A673 (cell line): Measurements from ENCODE around the gene RPAP3. TPM values are rescaled to one million over a fixed set of nuclear protein-coding genes. Genes with fewer than 3 reads are reported as not detected.

Source experiments
- Bru-seq: library from RNA; stranded (reverse); fragments of 400-500 nt; gene quantifications from one replicate; lab custom pipeline; 2021; lab: Mats Ljungman, UMichigan
- BruChase-seq, 2 experiments: library from RNA; stranded (reverse); fragments of 400-500 nt; gene quantifications; one replicate each; lab custom pipeline; 2021; lab: Mats Ljungman, UMichigan
- BruUV-seq: library from RNA; stranded (reverse); fragments of 400-500 nt; replicated peaks from 2 replicates; lab custom pipeline; 2021; lab: Mats Ljungman, UMichigan
- CTCF ChIA-PET: fragments of 300-600 bp; sonication (Branson Sonifier 250); formaldehyde crosslinking; loops from one replicate; lab custom pipeline; 2022; ENCODE audit warnings: antibody characterized with exemption; lab: Charles Lee
- POLR2A ChIA-PET: fragments of 300-600 bp; sonication (Branson Sonifier 250); formaldehyde crosslinking; loops from one replicate; lab custom pipeline; 2022; ENCODE audit warnings: antibody characterized with exemption; ENCODE audit not compliant: low non-redundant PET; lab: Charles Lee
- DNase-seq: peaks from one replicate; pipeline ENCODE4 v3.0.0-alpha.2; 2015; ENCODE audit warnings: low spot score
- H3K27ac ChIP-seq: fragments of 200-600 bp; sonication (generic); 2 replicates; pipeline ENCODE4 v1.5.1; 2016; ENCODE audit warnings: mixed run types, low read depth, mild to moderate bottlenecking, mixed read lengths, antibody characterized with exemption, low read length; ENCODE audit not compliant: poor library complexity, severe bottlenecking
- H3K27me3 ChIP-seq: fragments of 200-600 bp; sonication (generic); replicated peaks from 2 replicates; pipeline ENCODE4 v1.6.1; 2017; ENCODE audit warnings: mixed run types, low read depth, mild to moderate bottlenecking, mixed read lengths, antibody characterized with exemption, low read length; ENCODE audit not compliant: insufficient read depth, poor library complexity
- H3K36me3 ChIP-seq: fragments of 200-600 bp; sonication (generic); 2 replicates; pipeline ENCODE4 v1.6.1; 2016; ENCODE audit warnings: mixed run types, mild to moderate bottlenecking, mixed read lengths, antibody characterized with exemption, low read length; ENCODE audit not compliant: insufficient read depth, poor library complexity, severe bottlenecking
- H3K4me1 ChIP-seq: fragments of 200-600 bp; sonication (generic); 2 replicates; pipeline ENCODE4 v1.6.1; 2017; ENCODE audit warnings: mixed run types, mild to moderate bottlenecking, mixed read lengths, antibody characterized with exemption, low read length; ENCODE audit not compliant: insufficient read depth, poor library complexity, severe bottlenecking
- H3K4me3 ChIP-seq: fragments of 200-600 bp; sonication (generic); 2 replicates; pipeline ENCODE4 v1.5.1; 2016; ENCODE audit warnings: low read depth, mixed run types, mild to moderate bottlenecking, mixed read lengths, low read length; ENCODE audit not compliant: poor library complexity, severe bottlenecking
- H3K9me3 ChIP-seq: fragments of 200-600 bp; sonication (generic); 2 replicates; pipeline ENCODE4 v1.6.1; 2016; ENCODE audit warnings: mixed run types, low read depth, mild to moderate bottlenecking, mixed read lengths, antibody characterized with exemption, low read length; ENCODE audit not compliant: poor library complexity, severe bottlenecking
- CTCF ChIP-seq: fragments of 300-800, 200-600 bp; sonication (generic); conservative IDR thresholded peaks from 2 replicates; pipeline ENCODE4 v1.5.1; 2017; ENCODE audit warnings: low read depth, mild to moderate bottlenecking, antibody characterized with exemption, low read length, moderate library complexity, mixed read lengths
- EZH2 ChIP-seq: fragments of 200-600 bp; sonication (generic); IDR thresholded peaks from 2 replicates; pipeline ENCODE4 v1.6.1; 2017; ENCODE audit warnings: borderline replicate concordance, low read depth, mild to moderate bottlenecking, mixed read lengths, antibody characterized with exemption, low read length; ENCODE audit not compliant: poor library complexity, severe bottlenecking
- intact Hi-C: fragments of 100-400 bp; cut with micrococcal nuclease; formaldehyde crosslinking; loops from one replicate; pipeline ENCODE4 v1.10.0; 2022; ENCODE audit not compliant: unreplicated experiment
- long read RNA-seq: library from polyadenylated mRNA; stranded (forward); transcript quantifications from one replicate; pipeline ENCODE4 v2.0.0, GENCODE V29; 2022
- total RNA-seq: library from RNA; stranded (reverse); gene quantifications from 2 replicates; pipeline ENCODE4 v1.2.3, GENCODE V29; 2021

RPAP3 gene, protein sequence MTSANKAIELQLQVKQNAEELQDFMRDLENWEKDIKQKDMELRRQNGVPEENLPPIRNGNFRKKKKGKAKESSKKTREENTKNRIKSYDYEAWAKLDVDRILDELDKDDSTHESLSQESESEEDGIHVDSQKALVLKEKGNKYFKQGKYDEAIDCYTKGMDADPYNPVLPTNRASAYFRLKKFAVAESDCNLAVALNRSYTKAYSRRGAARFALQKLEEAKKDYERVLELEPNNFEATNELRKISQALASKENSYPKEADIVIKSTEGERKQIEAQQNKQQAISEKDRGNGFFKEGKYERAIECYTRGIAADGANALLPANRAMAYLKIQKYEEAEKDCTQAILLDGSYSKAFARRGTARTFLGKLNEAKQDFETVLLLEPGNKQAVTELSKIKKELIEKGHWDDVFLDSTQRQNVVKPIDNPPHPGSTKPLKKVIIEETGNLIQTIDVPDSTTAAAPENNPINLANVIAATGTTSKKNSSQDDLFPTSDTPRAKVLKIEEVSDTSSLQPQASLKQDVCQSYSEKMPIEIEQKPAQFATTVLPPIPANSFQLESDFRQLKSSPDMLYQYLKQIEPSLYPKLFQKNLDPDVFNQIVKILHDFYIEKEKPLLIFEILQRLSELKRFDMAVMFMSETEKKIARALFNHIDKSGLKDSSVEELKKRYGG
- total RNA-seq, result 70.5 and 81.1 TPM in 2 replicates
- percentile 91 among the genes with signal in this experiment for Bru-seq, nascent RNA
- percentile 92 among the genes with signal in this experiment for BruChase-seq, experiment 1, labeled RNA remaining after a 2-hour chase
- BruChase-seq, experiment 2, labeled RNA remaining after a 6-hour chase, result percentile 91 among the genes with signal in this experiment
- long read RNA-seq, full-length matches to known transcripts, result 87 of 103 reads
- long read RNA-seq, partial matches to known transcripts, result 8 of 103 reads
- long read RNA-seq, other reads (novel, unspliced or antisense), result 8 of 103 reads

DNA sequence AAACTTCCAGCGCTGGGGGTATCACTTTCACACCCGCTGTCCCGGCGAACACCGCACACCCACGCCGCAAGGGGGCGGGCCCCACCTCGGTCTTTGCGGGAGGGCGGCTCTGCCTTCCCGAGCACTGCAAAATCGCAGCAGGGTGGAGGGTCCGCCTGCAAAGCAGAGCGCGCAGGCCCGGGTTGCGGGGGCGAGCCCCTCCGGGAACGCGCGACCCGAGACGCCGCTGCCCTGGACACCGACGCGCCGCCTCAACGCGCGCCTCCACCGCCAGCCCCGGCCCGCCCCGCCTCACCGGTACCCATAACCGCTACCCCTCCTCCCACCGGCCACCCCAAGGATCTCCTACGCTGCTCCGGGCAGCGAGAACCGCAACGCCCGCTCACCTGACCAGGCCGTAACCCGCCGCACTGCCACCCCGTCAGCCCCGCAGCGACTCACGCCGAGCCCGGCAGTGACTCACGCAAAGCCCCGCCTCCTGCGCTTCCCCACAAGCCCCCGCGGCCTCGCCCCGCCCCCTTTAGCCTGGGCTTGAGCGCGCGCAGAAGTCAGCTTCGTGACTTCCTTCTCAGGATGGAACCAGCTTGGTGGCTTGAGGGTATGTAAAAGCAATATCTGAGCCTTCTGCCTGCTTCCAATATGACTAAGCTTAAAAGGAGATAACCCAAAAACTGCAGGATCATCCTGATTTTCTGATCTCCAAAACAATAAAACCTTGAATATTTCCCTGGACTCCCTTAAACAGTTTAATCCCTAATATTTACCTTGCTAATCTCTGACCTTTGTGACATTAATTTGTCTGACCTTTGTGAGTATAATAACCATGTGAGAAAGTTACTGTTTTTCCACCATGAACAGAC is at the start of gene RPAP3:
Gene RPAP3 (minus strand): TSS at position 465 of the 860 bp plus-strand sequence. CDS start 3,190 bp downstream, outside the sequence.
- Histone ChIP-seq H3K27me3 (no peaks in the 10 kb centered on the region), H3K9me3 (no peaks in the 10 kb centered on the region), H3K36me3 (peaks cover 7% of the 10 kb centered on the region), H3K4me3 (peak within 1 kb of the TSS; percentile 69), H3K4me1 (peaks cover 8% of the 10 kb centered on the region), H3K27ac (peak within 1 kb of the TSS; percentile 83)
- TSS peak; percentile 48 for BruUV-seq
- TF ChIP-seq EZH2, result no peak
- peak; percentile 66 for TF ChIP-seq CTCF
- POLR2A ChIA-PET, result interaction anchor here (0.5 to 0.6 kb wide), 2 partner anchors 64 to 151 kb away, joined by 3 to 8 read pairs; no protein-coding TSS in a partner anchor
- CTCF ChIA-PET, result interaction anchor here (0.5 to 1.2 kb wide), 5 partner anchors 10 to 133 kb away, joined by 3 to 7 read pairs (median 3); no protein-coding TSS in a partner anchor
- peak; percentile 97 for DNase-seq
- intact Hi-C loops, result no loop called here

DNA sequence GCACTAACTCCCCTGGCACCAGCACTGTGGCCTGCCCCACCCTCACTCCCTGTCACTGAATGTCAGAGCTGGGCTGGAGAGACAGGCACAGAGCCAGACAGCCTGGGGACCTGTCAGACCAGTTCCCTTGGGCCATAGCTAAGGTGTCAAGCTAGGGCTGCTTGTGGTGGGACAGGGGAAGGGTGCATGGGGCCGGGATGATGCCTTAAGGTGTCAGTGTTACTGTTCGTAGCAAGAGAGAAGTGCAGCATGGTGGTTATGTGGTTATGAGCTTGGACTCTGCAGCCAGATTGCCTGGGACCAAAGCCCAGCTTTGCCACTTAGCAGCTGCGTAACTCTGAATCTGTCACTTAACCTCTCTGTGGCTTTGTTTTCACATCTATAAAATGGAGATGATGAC is 49.1 kb upstream of the RPAP3 start:
- no TSS peak for BruUV-seq

More for the DNA sequence above, 49.1 kb upstream of the RPAP3 start:
- H3K36me3 ChIP-seq, result no peaks in the 10 kb centered on the region
- H3K9me3 ChIP-seq, result no peaks in the 10 kb centered on the region
- H3K4me1 ChIP-seq, result peaks cover 30% of the 10 kb centered on the region
- no peak overlapping the region for H3K4me3 ChIP-seq
- H3K27ac ChIP-seq, result no peak overlapping the region
- no peak for DNase-seq
- no peaks in the 10 kb centered on the region for H3K27me3 ChIP-seq
- TF ChIP-seq CTCF, result no peak
- no peak for TF ChIP-seq EZH2
- ChIA-PET CTCF (interaction anchor here (1.0 to 2.0 kb wide), 2 partner anchors 13 to 20 kb away, joined by 3 to 8 read pairs; no protein-coding TSS in a partner anchor), POLR2A (interaction anchor here (0.6 kb wide), 1 partner anchor 18 kb away, joined by 3 read pairs; no protein-coding TSS in a partner anchor)
- intact Hi-C loops, result no loop called here
